Measurements from ENCODE around the gene MALAT1.

DNA sequence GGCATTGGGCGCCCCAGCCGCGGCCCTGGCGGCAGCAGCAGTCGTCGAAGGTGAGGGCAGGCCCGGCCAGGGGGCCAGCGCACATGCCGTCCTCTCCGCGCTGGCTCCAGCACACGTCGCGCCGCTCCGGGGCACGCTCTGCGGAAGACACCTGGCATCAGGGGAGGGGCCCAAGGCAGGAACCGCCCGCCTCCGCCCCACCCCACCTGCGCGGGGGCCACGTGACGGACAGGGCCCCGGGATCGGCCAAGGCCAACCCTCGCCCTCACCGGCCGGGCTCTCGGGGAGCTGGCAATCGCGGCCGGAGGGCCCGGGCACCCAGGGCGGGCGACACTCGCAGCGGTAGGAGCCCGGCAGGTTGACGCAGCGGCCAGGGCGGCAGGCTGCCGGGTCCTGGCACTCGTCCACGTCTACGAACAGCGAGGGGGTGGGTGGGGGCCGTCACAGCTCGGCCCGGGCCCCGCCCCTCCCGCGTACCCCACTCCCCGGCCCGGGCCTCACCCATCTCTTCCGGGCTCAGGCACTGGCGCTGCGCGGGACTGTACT, 41.0 kb downstream of the MALAT1 start:
- TF ChIP-seq POLR2A (IDR thresholded peaks at IDR 0.05; ENCODE audit: low read length) (no peak), GATA1 (IDR thresholded peaks at IDR 0.05; ENCODE audit: low read depth, low read length) (no peak)

All from erythroblast (primary cell).